Endothelial cell of umbilical vein (primary cell): Measurements from ENCODE around the gene CRTC1. TPM values are rescaled to one million over a fixed set of nuclear protein-coding genes. Genes with fewer than 3 reads are reported as not detected.

Source experiments
- BruUV-seq: library from RNA; stranded (reverse); fragments of 400-500 nt; replicated peaks from 2 replicates; lab custom pipeline; 2021; lab: Mats Ljungman, UMichigan
- CTCF ChIA-PET: fragments of 300-600, 350-600 bp; sonication (Branson Sonifier 250); formaldehyde crosslinking; loops from one replicate; lab custom pipeline; 2021; ENCODE audit warnings: antibody characterized with exemption, inconsistent platforms; lab: Charles Lee
- POLR2A ChIA-PET: fragments of 300-600, 350-600 bp; sonication (Branson Sonifier 250); formaldehyde crosslinking; loops from one replicate; lab custom pipeline; 2021; ENCODE audit warnings: antibody characterized with exemption, inconsistent platforms; lab: Charles Lee
- DNase-seq: peaks from one replicate; pipeline ENCODE4 v3.0.0-alpha.2; 2011; ENCODE audit warnings: low read depth, low spot score
- FAIRE-seq: peaks from 2 replicates; lab custom pipeline; 2011; peaks lifted over from hg19 to GRCh38; lab: Jason Lieb, UNC
- H2AFZ ChIP-seq: 2 replicates; pipeline ENCODE4 v1.6.0; 2012; ENCODE audit warnings: low read depth, low read length, control low read depth, inconsistent platforms
- H3K27ac ChIP-seq: 2 replicates; pipeline ENCODE4 v1.5.1; 2011; ENCODE audit warnings: low read depth, mild to moderate bottlenecking, control low read depth, low read length, moderate library complexity; ENCODE audit not compliant: insufficient read depth
- H3K27me3 ChIP-seq, 2 experiments: 2 replicates each; pipeline versions ENCODE4 v1.6.0 to v1.6.1; 2011; ENCODE audit warnings: low read length in 2 of 2, mixed read lengths in 1 of 2; ENCODE audit not compliant: control insufficient read depth in 2 of 2, insufficient read depth in 2 of 2
- H3K36me3 ChIP-seq, 2 experiments: 2 replicates in 1 of 2; 3 replicates in 1 of 2; pipeline ENCODE4 v1.5.1; 2011; ENCODE audit warnings: low read length in 2 of 2, mild to moderate bottlenecking in 1 of 2, moderate library complexity in 1 of 2; ENCODE audit not compliant: control insufficient read depth in 2 of 2, insufficient read depth in 2 of 2; ENCODE audit errors: extremely low read depth in 1 of 2
- H3K4me1 ChIP-seq: 3 replicates; pipeline ENCODE4 v1.5.1; 2011; ENCODE audit warnings: mild to moderate bottlenecking, low read length; ENCODE audit not compliant: control insufficient read depth, insufficient read depth; ENCODE audit errors: extremely low read depth
- H3K4me2 ChIP-seq: 2 replicates; pipeline ENCODE4 v1.6.1; 2011; ENCODE audit warnings: low read length, control low read depth, mixed read lengths; ENCODE audit not compliant: insufficient read depth
- H3K4me3 ChIP-seq, 3 experiments: fragments of 200-600 bp in 1 of 3; sonication (generic), shearing (Covaris generic) in 1 of 3; replicated peaks in 1 of 3; 2 replicates each; pipeline ENCODE4 v1.5.1; 2011 to 2016; ENCODE audit warnings: control low read depth in 3 of 3, low read length in 3 of 3, mild to moderate bottlenecking in 2 of 3, inconsistent platforms in 1 of 3, low read depth in 1 of 3, moderate library complexity in 1 of 3; ENCODE audit not compliant: insufficient read depth in 1 of 3
- H3K79me2 ChIP-seq: 2 replicates; pipeline ENCODE4 v1.6.0; 2012; ENCODE audit warnings: low read length, inconsistent platforms; ENCODE audit not compliant: control insufficient read depth, insufficient read depth
- H3K9ac ChIP-seq: replicated peaks from 2 replicates; pipeline ENCODE3; 2011; ENCODE audit warnings: low read length, control low read depth; ENCODE audit not compliant: insufficient read depth; ENCODE audit errors: extremely low read depth
- H3K9me1 ChIP-seq: replicated peaks from 3 replicates; pipeline ENCODE4 v1.6.0; 2011; ENCODE audit warnings: mild to moderate bottlenecking, low read length; ENCODE audit not compliant: control insufficient read depth, insufficient read depth; ENCODE audit errors: extremely low read depth
- H3K9me3 ChIP-seq: replicated peaks from 2 replicates; pipeline ENCODE4 v1.5.1; 2012; ENCODE audit warnings: low read length, inconsistent platforms; ENCODE audit not compliant: control insufficient read depth, insufficient read depth
- H4K20me1 ChIP-seq: replicated peaks from 2 replicates; pipeline ENCODE3; 2011; ENCODE audit warnings: mild to moderate bottlenecking, low read length; ENCODE audit not compliant: control insufficient read depth, insufficient read depth; ENCODE audit errors: extremely low read depth
- EZH2 ChIP-seq: IDR thresholded peaks from 2 replicates; pipeline ENCODE4 v1.6.1; 2012; ENCODE audit warnings: borderline replicate concordance, low read depth, mild to moderate bottlenecking, moderate library complexity, low read length, inconsistent platforms; ENCODE audit not compliant: severe bottlenecking
- FOS ChIP-seq: IDR thresholded peaks from 2 replicates; pipeline ENCODE4 v1.6.1; 2011; ENCODE audit warnings: mild to moderate bottlenecking, low read length, moderate library complexity, borderline replicate concordance; ENCODE audit not compliant: insufficient read depth
- GATA2 ChIP-seq: IDR thresholded peaks from 2 replicates; pipeline ENCODE4 v1.7.0; 2011; ENCODE audit warnings: low read depth, mild to moderate bottlenecking, moderate library complexity, mixed read lengths, low read length; ENCODE audit not compliant: insufficient read length, insufficient read depth
- JUN ChIP-seq: IDR thresholded peaks from 2 replicates; pipeline ENCODE4 v1.6.1; 2011; ENCODE audit warnings: borderline replicate concordance, low read depth; ENCODE audit not compliant: insufficient read length, insufficient read depth
- MYC ChIP-seq: IDR thresholded peaks from one replicate; pipeline ENCODE4 v1.6.1; 2011; ENCODE audit warnings: mild to moderate bottlenecking, low read depth, low read length
- POLR2A ChIP-seq: IDR thresholded peaks from 2 replicates; pipeline ENCODE4 v1.6.1; 2012; ENCODE audit warnings: low read depth, mild to moderate bottlenecking, control low read depth, low read length
- POLR2AphosphoS5 ChIP-seq: IDR thresholded peaks from 2 replicates; pipeline ENCODE4 v1.6.1; 2012; ENCODE audit warnings: low read depth, mild to moderate bottlenecking, control low read depth, low read length, moderate library complexity; ENCODE audit not compliant: insufficient read depth
- dilution Hi-C: fragments of 300-500 bp; cut with MboI; formaldehyde crosslinking; loops from one replicate; pipeline ENCODE4 v1.15.0; 2019; ENCODE audit warnings: low sequenced_read_pairs; ENCODE audit not compliant: extremely low pct_ligation_motif_present
- intact Hi-C: fragments of 100-400 bp; cut with micrococcal nuclease; formaldehyde crosslinking; loops from one replicate; pipeline ENCODE4 v1.10.0; 2022
- polyA plus RNA-seq, 4 experiments: library from polyadenylated mRNA; depleted of rRNA in 3 of 4; stranded (reverse) in 3 of 4; unstranded in 1 of 4; fragments of >200 nt; gene quantifications; 2 replicates each; pipeline versions ENCODE4 v1.2.1 to v1.2.3, GENCODE V29; 2011 to 2012; ENCODE audit warnings: missing spikeins in 1 of 4
- total RNA-seq: library from RNA; stranded (reverse); gene quantifications from 2 replicates; pipeline ENCODE4 v1.2.3, GENCODE V29; 2021
- TF ChIP-seq, protein P1 (sequence below), 2 donors: IDR thresholded peaks; 1 replicate in 1 of 2; 2 replicates in 1 of 2; pipeline ENCODE4 v1.5.1; 2011; ENCODE audit warnings: low read length in 2 of 2, mild to moderate bottlenecking in 2 of 2, moderate library complexity in 2 of 2, control low read depth in 1 of 2, inconsistent platforms in 1 of 2, low read depth in 1 of 2; ENCODE audit not compliant: insufficient read depth in 1 of 2; ENCODE audit errors: extremely low read depth in 1 of 2
- TF ChIP-seq, protein P2 (sequence below): IDR thresholded peaks from 2 replicates; pipeline ENCODE4 v1.6.1; 2011; ENCODE audit not compliant: insufficient read depth, insufficient read length

Gene CRTC1
- total and polyA plus RNA-seq, 2 donors (not counting 3 experiments of a cell fraction or from before 2014, with no cell fraction given) = 4.2 to 11.4 TPM

DNA sequence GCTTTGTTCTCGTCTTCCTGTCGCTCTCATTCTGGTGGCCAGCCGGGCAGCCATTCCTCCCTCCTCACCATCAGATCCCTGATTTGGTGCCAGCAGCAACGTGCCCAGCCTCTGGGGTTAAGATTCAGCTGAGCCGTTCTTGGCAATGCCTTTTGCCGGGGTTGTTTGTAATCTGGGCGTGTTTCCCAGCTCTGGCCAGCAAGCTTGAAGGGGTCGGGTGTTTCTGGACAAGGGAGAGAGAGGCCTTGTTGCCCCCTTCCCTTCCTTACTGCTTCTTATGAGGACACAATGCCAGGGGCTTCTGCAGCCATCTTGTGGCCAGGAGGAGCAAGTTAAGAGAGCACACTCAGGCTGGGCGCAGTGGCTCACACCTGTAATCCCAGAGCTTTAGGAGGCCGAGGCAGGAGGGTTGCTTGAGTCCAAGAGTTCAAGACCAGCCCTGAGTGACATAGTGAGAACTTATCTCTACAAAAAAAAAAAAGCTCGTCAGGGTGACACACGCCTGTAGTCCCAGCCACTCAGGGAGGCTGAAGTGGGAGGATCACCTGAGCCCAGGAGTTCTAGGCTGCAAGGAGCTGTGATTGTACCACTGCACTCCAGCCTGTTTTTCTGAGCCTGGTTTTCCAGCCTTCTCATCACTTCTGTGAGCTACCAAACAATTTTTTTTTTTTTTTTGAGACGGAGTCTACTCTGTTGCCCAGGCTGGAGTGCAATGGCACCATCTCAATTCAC lies 10.7 kb upstream of the CRTC1 start:
- Histone ChIP-seq H3K27me3 (no peaks in the 10 kb centered on the region), H3K79me2 (no peaks in the 10 kb centered on the region), H3K27ac (no peak overlapping the region), H3K9me3 (no peaks in the 10 kb centered on the region), H3K9ac (no peak overlapping the region), H3K4me3 (no peak overlapping the region), H3K9me1 (no peaks in the 10 kb centered on the region), H4K20me1 (no peaks in the 10 kb centered on the region), H3K4me2 (no peak overlapping the region), H2AFZ (peak overlapping the region; percentile 3), H3K36me3 (peaks cover 2 to 8% of the 10 kb centered on the region in 2 experiments), H3K4me1 (peaks cover 9% of the 10 kb centered on the region)
- intact Hi-C loops = no loop called here
- no peak for TF ChIP-seq POLR2A
- TF ChIP-seq, protein P1, sequence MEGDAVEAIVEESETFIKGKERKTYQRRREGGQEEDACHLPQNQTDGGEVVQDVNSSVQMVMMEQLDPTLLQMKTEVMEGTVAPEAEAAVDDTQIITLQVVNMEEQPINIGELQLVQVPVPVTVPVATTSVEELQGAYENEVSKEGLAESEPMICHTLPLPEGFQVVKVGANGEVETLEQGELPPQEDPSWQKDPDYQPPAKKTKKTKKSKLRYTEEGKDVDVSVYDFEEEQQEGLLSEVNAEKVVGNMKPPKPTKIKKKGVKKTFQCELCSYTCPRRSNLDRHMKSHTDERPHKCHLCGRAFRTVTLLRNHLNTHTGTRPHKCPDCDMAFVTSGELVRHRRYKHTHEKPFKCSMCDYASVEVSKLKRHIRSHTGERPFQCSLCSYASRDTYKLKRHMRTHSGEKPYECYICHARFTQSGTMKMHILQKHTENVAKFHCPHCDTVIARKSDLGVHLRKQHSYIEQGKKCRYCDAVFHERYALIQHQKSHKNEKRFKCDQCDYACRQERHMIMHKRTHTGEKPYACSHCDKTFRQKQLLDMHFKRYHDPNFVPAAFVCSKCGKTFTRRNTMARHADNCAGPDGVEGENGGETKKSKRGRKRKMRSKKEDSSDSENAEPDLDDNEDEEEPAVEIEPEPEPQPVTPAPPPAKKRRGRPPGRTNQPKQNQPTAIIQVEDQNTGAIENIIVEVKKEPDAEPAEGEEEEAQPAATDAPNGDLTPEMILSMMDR (IDR thresholded peaks at IDR 0.05; ENCODE audit: extremely low read depth in 1 of 2, insufficient read depth in 1 of 2, low read depth in 1 of 2, low read length in 2 of 2) = peak; percentile 3 to 52
- POLR2A ChIA-PET = interaction anchor here (0.6 to 0.7 kb wide), 2 partner anchors 67 to 157 kb away, joined by 3 read pairs; no protein-coding TSS in a partner anchor
- no TSS peak for BruUV-seq
- DNase-seq (peak; percentile 65), FAIRE-seq (peak; percentile 71)
- CTCF ChIA-PET = interaction anchor here (0.6 to 2.4 kb wide), 11 partner anchors 9 to 174 kb away, joined by 3 to 18 read pairs (median 4); partner anchors contain the start of genes KXD1, REX1BD and UBA52
- dilution Hi-C loops = no loop called here

DNA sequence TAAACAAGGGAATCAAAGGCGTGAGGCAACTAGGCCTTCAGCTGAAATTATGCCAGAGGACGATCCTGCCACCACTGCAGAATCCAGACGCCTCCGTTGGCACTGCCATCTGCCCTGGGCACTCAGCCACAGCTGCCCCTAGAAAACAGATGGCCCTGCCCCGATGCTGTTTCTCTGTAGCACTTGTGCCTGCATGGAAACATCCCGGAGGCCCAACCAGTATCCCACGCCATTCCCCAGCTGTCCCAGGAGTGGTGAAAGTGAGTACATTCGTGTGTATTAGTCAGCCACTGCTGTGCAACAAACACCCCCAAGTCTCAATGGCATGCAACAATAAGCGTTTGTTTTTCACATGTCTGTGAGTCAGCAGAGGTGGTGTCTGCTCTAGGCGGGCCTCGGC lies 8.9 kb upstream of the CRTC1 start:
- no peak overlapping the region for H3K4me3 ChIP-seq
- no peak for FAIRE-seq
- intact Hi-C loops = loop anchor here (1.0 to 5.0 kb wide), 3 partner anchors 80 to 222 kb away; no protein-coding TSS in a partner anchor
- H2AFZ ChIP-seq = no peak overlapping the region
- H3K36me3 ChIP-seq = no peaks in the 10 kb centered on the region
- no peaks in the 10 kb centered on the region for H3K27me3 ChIP-seq
- dilution Hi-C loops = no loop called here
- H3K9me3 ChIP-seq = no peaks in the 10 kb centered on the region
- no peak overlapping the region for H3K27ac ChIP-seq
- CTCF ChIA-PET = interaction anchor here (0.8 to 1.0 kb wide), 5 partner anchors 22 to 223 kb away, joined by 3 to 5 read pairs (median 3); no protein-coding TSS in a partner anchor
- H3K9me1 ChIP-seq = no peaks in the 10 kb centered on the region
- POLR2A ChIA-PET = no interaction called here
- no peak overlapping the region for H3K9ac ChIP-seq
- BruUV-seq = no TSS peak
- DNase-seq = no peak
- no peaks in the 10 kb centered on the region for H3K79me2 ChIP-seq
- no peak overlapping the region for H3K4me2 ChIP-seq
- H4K20me1 ChIP-seq = no peaks in the 10 kb centered on the region
- no peak for TF ChIP-seq JUN
- TF ChIP-seq GATA2 = no peak
- TF ChIP-seq, protein P1 (IDR thresholded peaks at IDR 0.05; ENCODE audit: extremely low read depth in 1 of 2, insufficient read depth in 1 of 2, low read depth in 1 of 2, low read length in 2 of 2) = no peak
- no peak for TF ChIP-seq POLR2A
- TF ChIP-seq, protein P2, sequence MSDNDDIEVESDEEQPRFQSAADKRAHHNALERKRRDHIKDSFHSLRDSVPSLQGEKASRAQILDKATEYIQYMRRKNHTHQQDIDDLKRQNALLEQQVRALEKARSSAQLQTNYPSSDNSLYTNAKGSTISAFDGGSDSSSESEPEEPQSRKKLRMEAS = no peak
- no peak for TF ChIP-seq POLR2AphosphoS5
- no peak for TF ChIP-seq FOS
- no peak for TF ChIP-seq EZH2
- TF ChIP-seq MYC = no peak
- H3K4me1 ChIP-seq = peaks cover 17% of the 10 kb centered on the region
